HG03064 (cell line): ENCODE data around the gene ADCY10.
A peak's percentile ranks its signal among the peaks of the same experiment; 100 is the strongest.
"Not testable (repeated sequence)": the region's sequence is repeated elsewhere in the genome, so short reads cannot be mapped to it uniquely, and the experiment has no call there.

ENCODE experiments used
- ATAC-seq: cut with Tn5 transposase; IDR thresholded peaks from one replicate; pipeline ENCODE4 v1.9.1; 2021; ENCODE audit warnings: low read depth; ENCODE audit not compliant: unreplicated experiment

The ADCY10 gene

GRCh38 chr1:167820684-167821355 is 93.1 kb downstream of the ADCY10 start:
- ATAC-seq: no peak

DNA sequence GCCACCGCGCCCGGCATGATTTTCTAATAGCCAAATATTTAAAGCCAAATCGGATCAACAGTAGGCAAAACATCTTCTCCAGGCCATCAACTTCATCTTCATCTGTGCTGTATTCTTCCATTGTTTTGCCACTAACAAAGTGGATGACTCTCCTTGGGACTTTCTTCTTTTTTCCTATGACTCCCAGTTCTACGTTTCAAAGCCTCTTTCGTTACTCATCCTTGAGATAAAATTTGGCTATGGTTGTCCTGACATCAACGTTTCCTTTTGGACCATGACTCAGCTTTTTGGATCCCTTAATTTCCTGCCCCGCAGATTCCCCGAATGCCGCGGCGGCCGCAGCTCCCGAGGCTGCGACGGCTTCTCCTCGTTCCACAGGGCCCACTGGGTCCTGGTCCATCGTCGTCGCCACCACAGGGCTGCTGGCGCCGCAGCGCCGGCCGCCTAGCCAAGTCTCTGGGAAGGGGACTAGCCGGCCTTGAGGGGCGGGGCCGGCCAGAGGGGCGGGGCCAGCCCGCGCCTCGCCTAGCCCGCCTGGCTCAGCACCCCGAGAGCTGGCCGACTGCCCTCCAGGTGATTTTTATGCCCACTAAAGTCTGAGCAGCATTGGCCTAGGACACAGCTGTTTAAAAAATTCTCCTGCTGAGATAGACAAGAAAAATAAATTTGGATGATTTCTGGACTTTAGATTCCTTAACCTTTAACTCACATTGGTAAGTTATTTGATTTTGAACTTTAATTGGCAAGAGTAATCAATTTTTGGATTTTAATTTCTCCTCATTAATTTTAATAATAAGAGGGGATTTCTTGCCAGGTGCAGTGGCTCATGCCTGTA is 93.9 kb downstream of the ADCY10 start:
- no peak for ATAC-seq

GRCh38 chr1:167815650-167816049 is 98.3 kb downstream of the ADCY10 start:
- no peak for ATAC-seq

GRCh38 chr1:167812972-167813371 is 101.0 kb downstream of the ADCY10 start:
- ATAC-seq: no peak

DNA sequence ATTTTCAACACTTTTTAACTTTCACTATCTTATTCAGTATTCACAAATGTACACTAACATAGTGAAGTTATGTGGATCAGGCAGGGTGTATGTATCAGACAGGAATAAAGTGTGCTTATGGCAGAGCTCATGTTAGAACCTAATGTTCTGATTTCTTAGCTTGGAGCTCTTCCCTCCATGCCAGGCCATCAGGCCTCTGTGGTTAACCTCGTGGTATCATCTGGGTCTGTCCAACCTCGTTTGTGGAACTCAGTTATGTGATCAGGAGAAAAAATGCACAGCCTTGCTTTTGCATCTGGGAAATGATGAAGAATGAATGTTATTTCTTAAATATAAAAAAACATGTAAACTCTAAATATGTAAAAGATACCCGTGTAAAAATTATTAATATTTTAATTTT is 105.2 kb downstream of the ADCY10 start:
- no peak for ATAC-seq

DNA sequence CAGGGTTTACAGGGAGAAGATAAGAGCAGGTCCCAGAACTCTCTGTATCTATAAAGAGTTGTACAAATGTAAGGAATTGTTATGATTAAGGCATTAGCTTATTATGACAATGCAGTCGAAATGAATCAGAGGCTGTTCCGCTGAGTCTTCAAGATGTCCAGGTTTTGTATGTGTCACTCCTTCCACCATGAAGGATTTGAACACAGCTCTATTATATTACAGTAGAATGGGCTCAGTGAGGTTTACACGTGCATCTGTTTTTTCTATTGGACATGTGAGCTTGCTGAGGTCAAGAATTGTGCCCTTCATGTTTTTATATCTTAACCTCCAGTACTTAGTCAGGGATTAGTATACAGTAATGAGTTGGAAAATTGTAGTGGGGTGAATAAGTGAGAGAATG is 105.8 kb downstream of the ADCY10 start:
- ATAC-seq: no peak

DNA sequence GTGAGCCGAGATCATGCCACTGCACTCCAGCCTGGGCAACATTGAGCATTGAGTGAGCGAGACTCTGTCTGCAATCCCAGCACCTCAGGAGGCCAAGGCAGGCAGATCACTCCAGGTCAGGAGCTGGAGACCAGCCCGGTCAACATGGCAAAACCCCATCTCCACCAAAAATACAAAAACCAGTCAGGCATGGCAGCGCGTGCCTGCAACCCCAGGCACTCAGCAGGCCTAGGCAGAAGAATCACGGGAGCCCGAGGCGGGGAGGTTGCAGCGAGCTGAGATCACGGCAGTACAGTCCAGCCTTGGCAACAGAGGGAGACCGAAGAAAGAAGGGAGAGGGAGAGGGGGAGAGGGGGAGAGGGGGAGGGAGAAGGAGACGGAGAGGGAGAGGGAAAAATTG is 107.3 kb downstream of the ADCY10 start:
- ATAC-seq: not testable (repeated sequence)

DNA sequence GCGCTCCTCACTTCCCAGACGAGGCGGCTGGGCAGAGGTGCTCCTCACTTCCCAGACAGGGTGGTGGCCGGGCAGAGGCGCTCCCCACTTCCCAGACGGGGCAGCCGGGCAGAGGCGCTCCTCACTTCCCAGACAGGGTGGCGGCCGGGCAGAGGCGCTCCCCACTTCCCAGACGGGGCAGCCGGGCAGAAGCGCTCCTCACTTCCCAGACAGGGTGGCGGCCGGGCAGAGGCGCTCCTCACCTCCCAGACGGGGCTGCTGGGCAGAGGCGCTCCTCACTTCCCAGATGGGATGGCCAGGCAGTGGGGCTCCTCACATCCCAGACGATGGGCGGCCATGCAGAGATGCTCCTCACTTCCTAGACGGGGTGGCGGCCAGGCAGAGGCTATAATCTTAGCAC is 107.7 kb downstream of the ADCY10 start:
- not testable (repeated sequence) for ATAC-seq

DNA sequence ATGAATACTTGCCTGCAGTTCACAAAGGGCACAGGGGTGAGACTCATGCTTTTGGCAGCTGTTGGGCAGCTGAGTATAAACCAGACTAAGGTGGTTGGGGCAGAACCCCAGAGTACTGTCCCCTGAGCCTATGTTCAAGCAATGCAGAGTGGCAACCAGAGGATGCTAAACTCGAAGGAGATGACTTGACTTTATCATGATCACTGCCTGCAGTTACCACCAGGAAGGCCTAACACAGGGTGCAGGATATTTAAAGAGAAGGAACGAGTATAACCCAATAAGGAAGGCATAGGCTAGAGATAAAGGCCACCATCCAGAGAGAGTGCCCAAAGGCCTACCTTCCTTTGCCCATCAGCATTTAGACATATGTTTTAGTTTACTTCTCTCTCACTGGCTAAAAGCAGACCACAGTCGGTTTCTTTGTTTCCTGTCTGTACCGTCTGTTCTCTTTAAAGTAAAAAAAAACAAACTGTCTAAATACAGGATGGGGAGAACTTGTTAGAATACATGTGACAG is 108.8 kb downstream of the ADCY10 start:
- ATAC-seq: no peak

- ATAC-seq: peak; percentile 80
These were observed 110.4 kb downstream of the ADCY10 start for GRCh38 chr1:167803358-167804207.

GRCh38 chr1:167802235-167802634 is 111.7 kb downstream of the ADCY10 start:
- no peak for ATAC-seq

GRCh38 chr1:167800251-167800650 is 113.7 kb downstream of the ADCY10 start:
- ATAC-seq: no peak

- ATAC-seq: no peak
These were observed 114.2 kb downstream of the ADCY10 start for GRCh38 chr1:167799747-167800146.

DNA sequence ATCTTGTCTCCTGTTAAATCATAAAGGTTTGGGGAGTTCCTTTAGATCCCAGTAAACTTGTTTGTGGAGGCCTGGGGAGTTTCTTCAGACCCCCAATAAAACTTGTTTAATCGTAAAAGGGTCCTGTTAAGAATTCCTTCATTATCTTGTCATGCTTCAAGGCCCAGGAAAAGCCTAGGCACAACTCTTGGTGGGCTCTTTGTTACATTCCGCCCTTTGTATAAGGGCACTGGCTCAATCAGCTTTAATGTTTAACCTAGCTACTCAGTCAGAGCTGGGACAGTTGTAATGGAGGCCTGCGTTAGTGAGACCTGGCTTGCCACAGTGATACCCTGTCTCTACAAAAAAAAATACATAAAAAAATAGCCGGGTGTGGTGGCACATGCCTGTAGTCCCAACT is 115.0 kb downstream of the ADCY10 start:
- ATAC-seq: no peak

- ATAC-seq: no peak
These were observed 116.9 kb downstream of the ADCY10 start for GRCh38 chr1:167797015-167797414.

DNA sequence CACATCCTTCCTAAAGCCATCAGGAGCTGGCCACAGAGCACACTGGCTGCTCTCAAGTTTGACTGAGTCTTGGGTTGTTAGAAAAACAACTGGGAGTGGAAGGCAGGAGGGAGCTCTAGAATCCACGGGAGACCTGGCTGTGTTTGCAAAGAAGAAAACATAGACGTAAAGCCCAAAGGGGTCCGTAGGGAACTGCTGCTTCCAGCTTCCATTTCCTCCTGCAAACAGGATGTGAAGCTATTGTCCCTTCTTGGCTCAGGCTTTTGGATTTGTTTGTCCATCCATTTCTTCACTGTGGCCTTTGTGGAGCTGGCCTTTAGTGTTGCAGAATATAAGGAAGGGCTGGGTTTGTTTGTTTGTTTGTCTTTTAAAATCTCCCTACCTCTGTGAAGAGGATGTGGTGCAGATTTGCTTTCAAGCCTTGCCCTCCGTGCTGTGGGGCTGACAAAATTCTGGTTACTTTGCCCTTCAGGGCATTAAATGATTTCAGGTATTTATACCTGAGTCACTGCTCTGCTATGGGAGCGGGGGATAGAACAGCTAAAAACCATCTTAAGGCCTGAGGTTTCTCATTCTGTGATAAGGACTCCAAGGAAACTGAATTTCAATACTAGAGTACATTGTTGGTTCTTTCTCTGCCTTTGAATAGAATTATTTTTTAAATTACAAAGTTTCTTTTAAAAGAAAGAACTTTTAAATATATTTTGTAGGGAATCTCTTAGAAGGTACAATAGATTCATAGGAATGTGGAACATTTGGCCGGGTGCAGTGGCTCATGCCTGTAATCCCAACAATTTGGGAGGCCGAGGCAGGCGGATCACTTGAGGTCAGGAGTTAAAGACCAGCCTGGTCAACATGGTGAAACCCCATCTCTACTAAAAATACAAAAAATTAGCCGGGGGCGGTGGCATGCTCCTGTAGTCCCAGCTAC is 117.9 kb downstream of the ADCY10 start:
- ATAC-seq: no peak

DNA sequence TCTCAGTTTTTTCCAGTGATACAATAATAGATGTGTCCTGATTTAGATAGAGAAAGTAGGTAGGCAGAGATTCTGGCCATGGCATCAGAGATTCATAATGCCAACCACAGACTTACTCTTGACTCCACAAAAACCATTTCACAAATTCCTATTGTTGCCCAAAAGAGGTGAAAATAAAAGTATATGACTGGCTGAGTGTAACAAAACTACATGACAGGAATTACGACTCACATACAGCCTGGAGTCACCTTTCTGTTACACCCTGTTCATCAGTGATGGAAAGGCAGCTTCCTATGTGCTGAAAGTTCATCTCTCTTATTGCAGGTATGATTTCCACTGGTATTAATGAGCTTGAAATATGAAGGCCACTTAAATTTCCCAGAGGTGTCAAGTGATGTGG is 119.9 kb downstream of the ADCY10 start:
- no peak for ATAC-seq

- no peak for ATAC-seq
These were observed 121.8 kb downstream of the ADCY10 start for GRCh38 chr1:167792188-167792565.

DNA sequence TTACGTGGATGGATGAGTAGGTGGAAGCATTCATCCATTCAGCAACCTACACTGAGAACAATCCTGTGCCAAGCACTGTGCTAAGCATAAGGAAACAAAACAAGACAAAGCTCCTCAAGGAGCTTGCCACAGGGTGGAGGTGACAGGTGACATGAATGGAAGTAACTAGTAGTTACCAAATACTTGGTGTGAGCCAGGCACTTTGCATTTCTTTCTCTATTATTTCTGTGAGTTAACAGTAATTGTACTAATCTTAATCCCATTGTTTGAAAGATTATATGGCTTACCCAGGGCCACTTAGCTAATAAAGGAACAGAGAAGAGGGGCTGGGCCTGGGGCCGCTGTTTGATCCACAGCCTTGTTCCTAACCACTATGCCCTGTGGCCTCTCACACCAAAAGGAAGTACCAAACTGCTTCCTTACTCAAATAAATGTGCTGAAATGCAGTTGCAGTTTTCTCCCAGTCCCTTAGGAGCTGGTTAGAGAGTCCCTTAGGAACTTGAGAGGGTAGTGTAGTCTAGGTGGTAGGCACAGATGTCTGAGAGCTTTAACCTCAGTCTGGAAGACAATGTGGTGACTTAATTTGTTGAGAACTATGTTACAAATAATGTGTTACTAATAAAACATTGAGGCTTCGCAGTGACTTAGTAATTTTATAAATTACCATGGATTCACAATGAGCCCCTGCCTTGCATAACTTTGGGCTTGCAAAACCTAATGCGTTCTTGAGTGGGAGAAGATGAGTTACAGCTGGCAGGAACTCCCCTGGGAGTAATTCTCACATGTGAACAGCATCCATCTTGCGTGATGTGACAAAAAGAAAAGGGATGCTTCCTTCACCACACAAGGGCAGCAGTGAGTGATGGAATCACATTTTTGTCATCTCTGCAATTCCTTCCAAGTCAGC is 122.4 kb downstream of the ADCY10 start:
- ATAC-seq: no peak
